ENCODE measurements around the gene MRPL21.

The MRPL21 gene

GRCh38 chr11:68928136-68928880 is 24.7 kb upstream of the MRPL21 start:
- TF ChIP-seq EZH2phosphoT487 (IDR thresholded peaks at IDR 0.05; ENCODE audit: borderline replicate concordance, low read length): no peak
- TF ChIP-seq CTCF (IDR thresholded peaks at IDR 0.05; ENCODE audit: low read depth, low read length, poor library complexity, severe bottlenecking): no peak
- peaks cover 68% of the 10 kb centered on the region for H3K36me3 ChIP-seq (ENCODE audit: control insufficient read depth, low read length)

GRCh38 chr11:68927280-68928135 is 23.9 kb upstream of the MRPL21 start:
- peaks cover 18% of the 10 kb centered on the region; the same call in 1 of the 2 replicates for H3K9me3 ChIP-seq (ENCODE audit: control insufficient read depth, insufficient read depth, low read length)
- no peak overlapping the region for H3K27ac ChIP-seq (ENCODE audit: low read depth, low read length)
- TF ChIP-seq CTCF (IDR thresholded peaks at IDR 0.05; ENCODE audit: low read depth, low read length, poor library complexity, severe bottlenecking) (no peak), EZH2phosphoT487 (IDR thresholded peaks at IDR 0.05; ENCODE audit: borderline replicate concordance, low read length) (no peak)
- peaks cover 70% of the 10 kb centered on the region for H3K36me3 ChIP-seq (ENCODE audit: control insufficient read depth, low read length)
- peaks cover 13% of the 10 kb centered on the region for H3K4me1 ChIP-seq (ENCODE audit: control insufficient read depth, low read length)
- 0 out of 2 replicates have a peak overlapping the region, but pooled peaks have one; percentile 5 for H3K4me3 ChIP-seq (ENCODE audit: low read length)
- H3K27me3 ChIP-seq (ENCODE audit: control insufficient read depth, low read length): no peaks in the 10 kb centered on the region
- H3K79me2 ChIP-seq (ENCODE audit: control insufficient read depth, low read length): no peaks in the 10 kb centered on the region
- no peaks in the 10 kb centered on the region for H4K20me1 ChIP-seq (ENCODE audit: control insufficient read depth, insufficient read depth, low read depth, low read length)
- H3K4me2 ChIP-seq (ENCODE audit: low read length): peak overlapping the region; percentile 20
- H3K9me2 ChIP-seq (replicated peaks; ENCODE audit: control insufficient read depth, low read length): no peaks in the 10 kb centered on the region
- H3F3A ChIP-seq (ENCODE audit: control insufficient read depth, insufficient read depth): no peaks in the 10 kb centered on the region

More at GRCh38 chr11:68928136-68928880, 24.7 kb upstream of the MRPL21 start:
- Histone ChIP-seq H3K27ac (ENCODE audit: low read depth, low read length) (no peak overlapping the region), H3K79me2 (ENCODE audit: control insufficient read depth, low read length) (no peaks in the 10 kb centered on the region), H3K27me3 (ENCODE audit: control insufficient read depth, low read length) (no peaks in the 10 kb centered on the region), H3K9me2 (replicated peaks; ENCODE audit: control insufficient read depth, low read length) (no peaks in the 10 kb centered on the region), H3K4me3 (ENCODE audit: low read length) (no peak overlapping the region), H3K4me2 (ENCODE audit: low read length) (no peak overlapping the region), H4K20me1 (ENCODE audit: control insufficient read depth, insufficient read depth, low read depth, low read length) (no peaks in the 10 kb centered on the region), H3K9me3 (ENCODE audit: control insufficient read depth, insufficient read depth, low read length) (peaks cover 18% of the 10 kb centered on the region; the same call in 1 of the 2 replicates), H3F3A (ENCODE audit: control insufficient read depth, insufficient read depth) (no peaks in the 10 kb centered on the region), H3K4me1 (ENCODE audit: control insufficient read depth, low read length) (peaks cover 13% of the 10 kb centered on the region)

- Histone ChIP-seq H3F3A (ENCODE audit: control insufficient read depth, insufficient read depth) (no peaks in the 10 kb centered on the region), H3K4me3 (ENCODE audit: low read length) (no peak overlapping the region), H3K4me1 (ENCODE audit: control insufficient read depth, low read length) (peaks cover 13% of the 10 kb centered on the region), H3K79me2 (ENCODE audit: control insufficient read depth, low read length) (no peaks in the 10 kb centered on the region), H3K9me3 (ENCODE audit: control insufficient read depth, insufficient read depth, low read length) (peaks cover 18% of the 10 kb centered on the region; the same call in 1 of the 2 replicates), H4K20me1 (ENCODE audit: control insufficient read depth, insufficient read depth, low read depth, low read length) (no peaks in the 10 kb centered on the region), H3K27me3 (ENCODE audit: control insufficient read depth, low read length) (no peaks in the 10 kb centered on the region), H3K36me3 (ENCODE audit: control insufficient read depth, low read length) (peaks cover 85% of the 10 kb centered on the region), H3K4me2 (ENCODE audit: low read length) (no peak overlapping the region), H3K9me2 (replicated peaks; ENCODE audit: control insufficient read depth, low read length) (no peaks in the 10 kb centered on the region), H3K27ac (ENCODE audit: low read depth, low read length) (no peak overlapping the region)
- TF ChIP-seq CTCF (IDR thresholded peaks at IDR 0.05; ENCODE audit: low read depth, low read length, poor library complexity, severe bottlenecking): no peak
- TF ChIP-seq EZH2phosphoT487 (IDR thresholded peaks at IDR 0.05; ENCODE audit: borderline replicate concordance, low read length): no peak
These were observed 22.0 kb upstream of the MRPL21 start for GRCh38 chr11:68925611-68926010.

Data from DOHH2 (cell line).